Lung (tissue), 12 donors: ENCODE data around the gene TRAPPC11. TPM values are rescaled to one million over a fixed set of nuclear protein-coding genes. Genes with fewer than 3 reads are reported as not detected.
A peak's percentile ranks its signal among the peaks of the same experiment; 100 is the strongest.

Experiments
- ATAC-seq: fragments of 200-7000 bp; cut with Tn5 transposase; one replicate; pipeline ENCODE4 v1.9.1; 2020; ENCODE audit warnings: moderate number of reproducible peaks; ENCODE audit not compliant: insufficient read depth, low FRiP score
- DNase-seq, 3 donors: peaks; one replicate each; pipeline ENCODE4 v3.0.0-alpha.2; 2013 to 2017
- H3K27ac ChIP-seq, 2 donors: one replicate each; pipeline ENCODE4 v1.5.1; 2013; ENCODE audit warnings: mild to moderate bottlenecking in 2 of 2, moderate library complexity in 2 of 2, control low read depth in 1 of 2, inconsistent platforms in 1 of 2, low read depth in 1 of 2, low read length in 1 of 2
- H3K27me3 ChIP-seq, 3 donors: one replicate each; pipeline ENCODE4 v1.5.1; 2013; ENCODE audit warnings: low read length in 2 of 3; ENCODE audit not compliant: control insufficient read depth in 3 of 3, insufficient read depth in 3 of 3
- H3K36me3 ChIP-seq, 4 donors: one replicate each; pipeline ENCODE4 v1.5.1; 2013; ENCODE audit warnings: low read length in 4 of 4, mild to moderate bottlenecking in 1 of 4, moderate library complexity in 1 of 4; ENCODE audit not compliant: control insufficient read depth in 4 of 4, insufficient read depth in 4 of 4
- H3K4me1 ChIP-seq, 5 donors: one replicate each; pipeline ENCODE4 v1.5.1; 2013; ENCODE audit warnings: low read length in 5 of 5, mild to moderate bottlenecking in 2 of 5, moderate library complexity in 1 of 5; ENCODE audit not compliant: control insufficient read depth in 5 of 5, insufficient read depth in 5 of 5
- H3K4me3 ChIP-seq: one replicate; pipeline ENCODE4 v1.5.1; 2013; ENCODE audit warnings: mild to moderate bottlenecking, control low read depth, moderate library complexity
- H3K9ac ChIP-seq, 2 donors: one replicate each; pipeline ENCODE4 v1.5.1; 2013; ENCODE audit warnings: low read length in 2 of 2, control low read depth in 1 of 2; ENCODE audit not compliant: insufficient read depth in 1 of 2
- H3K9me3 ChIP-seq, 4 donors: one replicate each; pipeline ENCODE4 v1.5.1; 2013; ENCODE audit warnings: low read length in 3 of 4, mild to moderate bottlenecking in 1 of 4, moderate library complexity in 1 of 4; ENCODE audit not compliant: control insufficient read depth in 4 of 4, insufficient read depth in 3 of 4
- WGBS, 2 donors: extraction: QIAGEN DNeasy Blood & Tissue Kit; methylation state at CpG; one replicate each; pipeline ENCODE4 v1.1.7; 2013; 5-methylcytosine and 5-hydroxymethylcytosine counted together
- polyA plus RNA-seq, 2 donors: library from polyadenylated mRNA; stranded (reverse); fragments of 200-250 nt; gene quantifications; one replicate each; pipeline ENCODE4 v1.2.1, GENCODE V29; 2013
- total RNA-seq, 2 donors: library from RNA; depleted of rRNA in 1 of 2; stranded (reverse); fragments of >200 nt in 1 of 2; gene quantifications; one replicate each; pipeline ENCODE4 v1.2.1, GENCODE V29; 2014 to 2021
- TF ChIP-seq, protein P1 (sequence below): IDR thresholded peaks from 2 replicates; pipeline ENCODE4 v1.5.1; 2012; ENCODE audit warnings: mild to moderate bottlenecking; ENCODE audit errors: control extremely low read depth, extremely low read depth
- donor health status: control.
- donor health status: control.
- donor health status: Bipolar disorder and iron deficiency.
- donor health status: healthy.
- donor health status: DM: yes; HTN: yes; CAD: no.

TRAPPC11 gene
- total and polyA plus RNA-seq, 4 donors = 15.5 to 80.1 (median 25.4) TPM

- TF ChIP-seq, protein P1, sequence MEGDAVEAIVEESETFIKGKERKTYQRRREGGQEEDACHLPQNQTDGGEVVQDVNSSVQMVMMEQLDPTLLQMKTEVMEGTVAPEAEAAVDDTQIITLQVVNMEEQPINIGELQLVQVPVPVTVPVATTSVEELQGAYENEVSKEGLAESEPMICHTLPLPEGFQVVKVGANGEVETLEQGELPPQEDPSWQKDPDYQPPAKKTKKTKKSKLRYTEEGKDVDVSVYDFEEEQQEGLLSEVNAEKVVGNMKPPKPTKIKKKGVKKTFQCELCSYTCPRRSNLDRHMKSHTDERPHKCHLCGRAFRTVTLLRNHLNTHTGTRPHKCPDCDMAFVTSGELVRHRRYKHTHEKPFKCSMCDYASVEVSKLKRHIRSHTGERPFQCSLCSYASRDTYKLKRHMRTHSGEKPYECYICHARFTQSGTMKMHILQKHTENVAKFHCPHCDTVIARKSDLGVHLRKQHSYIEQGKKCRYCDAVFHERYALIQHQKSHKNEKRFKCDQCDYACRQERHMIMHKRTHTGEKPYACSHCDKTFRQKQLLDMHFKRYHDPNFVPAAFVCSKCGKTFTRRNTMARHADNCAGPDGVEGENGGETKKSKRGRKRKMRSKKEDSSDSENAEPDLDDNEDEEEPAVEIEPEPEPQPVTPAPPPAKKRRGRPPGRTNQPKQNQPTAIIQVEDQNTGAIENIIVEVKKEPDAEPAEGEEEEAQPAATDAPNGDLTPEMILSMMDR = no peak
- Histone ChIP-seq H3K4me1 (peaks cover 2 to 18% (median 10%) of the 10 kb centered on the region in 5 donors), H3K4me3 (peak overlapping the region; percentile 89), H3K27me3 (no peaks in the 10 kb centered on the region), H3K36me3 (peaks cover 0 to 12% (median 9%) of the 10 kb centered on the region in 4 donors), H3K9me3 (no peaks in the 10 kb centered on the region), H3K9ac (peak overlapping the region; percentile 81 to 83), H3K27ac (peak overlapping the region; percentile 93 to 99)
- ATAC-seq = peak; percentile 2
- DNase-seq = peak; percentile 30 to 49 (median 40)
- 0% methylated on average over 25 to 36 of the region's 39 CpGs for WGBS, 2 donors
Measured at GRCh38 chr4:183658362-183659028, 598 bp upstream of the TRAPPC11 start.

DNA sequence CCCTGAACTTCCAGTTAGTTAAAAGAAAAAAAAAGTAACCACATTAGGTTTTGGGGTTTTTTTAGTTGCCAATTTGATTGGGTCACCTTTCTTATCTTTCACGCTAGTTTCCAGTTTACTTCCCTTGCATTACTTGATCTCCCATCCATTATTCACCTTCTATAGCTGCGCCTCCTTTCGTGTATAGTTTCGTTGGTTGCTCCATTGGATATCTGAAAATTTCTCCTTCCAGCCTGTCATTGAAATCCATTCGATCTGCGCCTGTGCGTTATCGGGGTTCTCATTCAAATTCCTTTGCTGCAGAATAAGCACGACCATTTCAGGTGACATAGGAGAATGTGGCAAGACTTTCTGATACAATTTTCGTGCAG is 764 bp downstream of the TRAPPC11 start:
- Histone ChIP-seq H3K36me3 (peaks cover 0 to 5% (median 2%) of the 10 kb centered on the region in 4 donors), H3K9ac (peak overlapping the region; percentile 81 to 98), H3K27ac (peak overlapping the region; percentile 97 to 99), H3K27me3 (no peaks in the 10 kb centered on the region), H3K4me1 (peaks cover 2 to 18% (median 10%) of the 10 kb centered on the region in 5 donors), H3K9me3 (no peaks in the 10 kb centered on the region), H3K4me3 (peak overlapping the region; percentile 89)
- DNase-seq (peak in 2 of 3 donors; percentile 15 to 29), ATAC-seq (no peak)
- TF ChIP-seq, protein P1 = no peak
- whole genome bisulfite sequencing, 2 donors = 4 to 8% methylated on average over 10 of the region's 10 CpGs

DNA sequence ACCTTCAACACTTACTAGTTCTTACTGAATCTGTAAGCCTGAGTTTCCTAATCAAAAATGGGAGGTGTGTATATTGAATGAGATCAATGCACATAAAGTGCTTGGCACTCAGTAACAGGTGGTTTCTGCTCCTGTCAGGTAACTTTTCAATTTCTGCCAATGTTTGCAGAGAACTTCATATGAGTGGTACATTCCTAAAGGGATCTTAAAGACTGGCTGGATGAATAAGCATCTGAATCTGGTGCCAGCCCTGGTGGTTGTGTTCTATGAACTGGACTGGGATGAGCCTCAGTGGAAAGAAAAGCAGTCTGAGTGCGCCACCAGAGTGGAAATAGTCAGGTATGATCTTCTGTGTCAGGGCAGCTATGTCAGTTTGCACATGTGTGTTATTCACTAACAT is 7.0 kb downstream of the TRAPPC11 start:
- TF ChIP-seq, protein P1 = no peak
- H3K9me3 ChIP-seq = no peaks in the 10 kb centered on the region
- ATAC-seq = peak; percentile 41
- H3K9ac ChIP-seq = no peak overlapping the region
- H3K27ac ChIP-seq = no peak overlapping the region
- H3K4me3 ChIP-seq = no peak overlapping the region
- WGBS, 2 donors = 90 to 100% methylated on average over 1 of the region's 1 CpG
- no peaks in the 10 kb centered on the region for H3K27me3 ChIP-seq
- peak in 1 of 3 donors; percentile 2 for DNase-seq
- peaks cover 0 to 3% (median 0%) of the 10 kb centered on the region in 5 donors for H3K4me1 ChIP-seq
- H3K36me3 ChIP-seq = peaks cover 14 to 39% (median 31%) of the 10 kb centered on the region in 4 donors
